DMS53 (cell line): ENCODE results near the gene SEPTIN10.
A peak's percentile ranks its signal among the peaks of the same experiment; 100 is the strongest.
"Not testable (repeated sequence)": the region's sequence is repeated elsewhere in the genome, so short reads cannot be mapped to it uniquely, and the experiment has no call there.

Source experiments
- DNase-seq: peaks from one replicate; lab custom pipeline; 2025; lab: John Stamatoyannopoulos, UW

Gene SEPTIN10

GRCh38 chr2:109613922-109614714 lies at the start of gene SEPTIN10, which contains the start of gene SOWAHC:
TSS of gene SEPTIN10 (minus strand) at chr2:109613966. CDS start at chr2:109613827, 139 bp downstream.
TSS of gene SOWAHC (plus strand) at chr2:109614364. CDS start at chr2:109614490, 126 bp downstream.
- peak; percentile 98 for DNase-seq

GRCh38 chr2:109662889-109663288 lies 49.1 kb upstream of the SEPTIN10 start:
- DNase-seq = peak; percentile 63

- DNase-seq = no peak
Observed at GRCh38 chr2:109660046-109660860, 46.5 kb upstream of the SEPTIN10 start.

GRCh38 chr2:109659396-109660045 lies 45.8 kb upstream of the SEPTIN10 start:
- no peak for DNase-seq

GRCh38 chr2:109655287-109655686 lies 41.5 kb upstream of the SEPTIN10 start:
- DNase-seq = no peak

GRCh38 chr2:109654326-109655050 lies 40.7 kb upstream of the SEPTIN10 start:
- no peak for DNase-seq

GRCh38 chr2:109649736-109650695 lies 36.2 kb upstream of the SEPTIN10 start:
- DNase-seq = no peak

- DNase-seq = no peak
Observed at GRCh38 chr2:109648041-109648527, 34.3 kb upstream of the SEPTIN10 start.

GRCh38 chr2:109647636-109648035 lies 33.9 kb upstream of the SEPTIN10 start:
- DNase-seq = no peak

GRCh38 chr2:109646961-109647360 lies 33.2 kb upstream of the SEPTIN10 start:
- DNase-seq = no peak

- no peak for DNase-seq
Observed at GRCh38 chr2:109645412-109646184, 31.8 kb upstream of the SEPTIN10 start.

- DNase-seq = peak; percentile 93
Observed at GRCh38 chr2:109644571-109645275, 31.0 kb upstream of the SEPTIN10 start.

- DNase-seq = not testable (repeated sequence)
Observed at GRCh38 chr2:109640000-109640399, 26.2 kb upstream of the SEPTIN10 start.

GRCh38 chr2:109638795-109639194 lies 25.0 kb upstream of the SEPTIN10 start:
- peak; percentile 23 for DNase-seq

- no peak for DNase-seq
Observed at GRCh38 chr2:109637749-109638570, 24.2 kb upstream of the SEPTIN10 start.

GRCh38 chr2:109636317-109636716 lies 22.6 kb upstream of the SEPTIN10 start:
- DNase-seq = no peak

GRCh38 chr2:109635426-109636304 lies 21.9 kb upstream of the SEPTIN10 start:
- DNase-seq = no peak
